ENCODE results near the gene SPTY2D1. TPM values are rescaled to one million over a fixed set of nuclear protein-coding genes. Genes with fewer than 3 reads are reported as not detected.

The SPTY2D1 gene
- total RNA-seq, 4 donors from 2014 or later: 15.9 to 40.7 (median 28.0) TPM

- TF ChIP-seq CTCF (IDR thresholded peaks at IDR 0.05): no peak
- no peak for ATAC-seq (ENCODE audit: low FRiP score)
- DNase-seq (ENCODE audit: low spot score): no peak
These were observed 18.3 kb downstream of the SPTY2D1 start for GRCh38 chr11:18615628-18616392.

GRCh38 chr11:18614667-18615066 is 19.5 kb downstream of the SPTY2D1 start:
- TF ChIP-seq CTCF (IDR thresholded peaks at IDR 0.05): no peak
- DNase-seq (ENCODE audit: low spot score): no peak
- no peak for ATAC-seq (ENCODE audit: low FRiP score)

GRCh38 chr11:18612394-18612793 is 21.7 kb downstream of the SPTY2D1 start:
- no peak for TF ChIP-seq CTCF (IDR thresholded peaks at IDR 0.05)
- ATAC-seq (ENCODE audit: low FRiP score): no peak
- DNase-seq (ENCODE audit: low spot score): no peak

GRCh38 chr11:18611196-18611595 is 22.9 kb downstream of the SPTY2D1 start:
- no peak for DNase-seq (ENCODE audit: low spot score)
- no peak for ATAC-seq (ENCODE audit: low FRiP score)
- no peak for TF ChIP-seq CTCF (IDR thresholded peaks at IDR 0.05)

GRCh38 chr11:18608376-18608775 is 25.8 kb downstream of the SPTY2D1 start:
- ATAC-seq (ENCODE audit: low FRiP score): no peak
- no peak for TF ChIP-seq CTCF (IDR thresholded peaks at IDR 0.05)
- no peak for DNase-seq (ENCODE audit: low spot score)

GRCh38 chr11:18600915-18601569 is 33.1 kb downstream of the SPTY2D1 start:
- DNase-seq (ENCODE audit: low spot score): no peak
- no peak for ATAC-seq (ENCODE audit: low FRiP score)
- no peak for TF ChIP-seq CTCF (IDR thresholded peaks at IDR 0.05)
